Stimulated activated CD8-positive, alpha-beta memory T cell treated with anti-CD3 and anti-CD28 coated beads, Interleukin-2, amount 100 ng/mL, for 48 hours (primary cell): ENCODE data around the gene ALG6.
"Not testable (repeated sequence)": the region's sequence is repeated elsewhere in the genome, so short reads cannot be mapped to it uniquely, and the experiment has no call there.

Experiments
- DNase-seq, 2 donors: peaks; one replicate each; pipeline ENCODE4 v3.0.0-alpha.2; 2020; ENCODE audit warnings: low read depth in 2 of 2

ALG6 gene

GRCh38 chr1:63414691-63415365 lies 47.4 kb downstream of the ALG6 start:
- DNase-seq: no peak

GRCh38 chr1:63418101-63418500 lies 50.7 kb downstream of the ALG6 start:
- no peak for DNase-seq

DNA sequence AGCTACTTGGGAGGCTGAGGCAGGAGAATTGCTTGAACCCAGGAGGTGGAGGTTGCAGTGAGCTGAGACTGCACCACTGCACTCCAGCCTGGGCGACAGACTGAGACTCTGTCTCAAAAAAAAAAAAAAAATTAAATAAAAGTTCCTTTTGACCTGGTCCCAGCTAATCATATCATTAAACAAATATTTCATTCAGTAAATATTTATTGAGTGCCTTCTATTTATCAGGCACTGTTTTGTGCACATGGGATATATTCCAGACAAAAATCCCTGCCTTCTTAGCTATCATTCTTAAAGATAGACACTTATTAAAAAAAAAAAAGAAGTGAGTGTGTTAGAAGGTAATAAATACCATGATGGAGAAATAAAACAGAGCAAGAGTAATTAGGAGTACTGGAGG lies 53.3 kb downstream of the ALG6 start:
- not testable (repeated sequence) for DNase-seq

DNA sequence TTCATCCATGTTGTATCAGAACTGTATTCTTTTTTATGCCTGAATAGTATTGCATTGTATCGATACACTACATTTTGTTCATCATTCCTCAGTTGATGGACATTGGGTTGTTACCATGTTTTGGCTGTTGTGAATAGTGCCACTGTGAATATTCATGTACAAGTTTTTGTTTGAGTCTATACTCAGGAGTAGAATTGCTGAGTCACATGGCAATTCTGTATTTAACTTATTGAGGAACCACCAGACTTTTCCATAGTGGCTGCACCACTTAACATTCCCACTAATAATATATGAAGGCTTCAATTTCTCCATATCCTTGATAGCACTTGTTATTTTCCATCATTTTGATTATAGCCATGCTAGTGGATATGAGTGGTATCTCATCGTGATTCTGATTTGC lies 56.2 kb downstream of the ALG6 start:
- DNase-seq: no peak

GRCh38 chr1:63428815-63429214 lies 61.4 kb downstream of the ALG6 start:
- no peak for DNase-seq

- DNase-seq: no peak
Measured at GRCh38 chr1:63429281-63429680, 61.9 kb downstream of the ALG6 start.

GRCh38 chr1:63435161-63435560 lies 67.7 kb downstream of the ALG6 start:
- no peak for DNase-seq

- no peak for DNase-seq
Measured at GRCh38 chr1:63442141-63442475, 74.7 kb downstream of the ALG6 start.

DNA sequence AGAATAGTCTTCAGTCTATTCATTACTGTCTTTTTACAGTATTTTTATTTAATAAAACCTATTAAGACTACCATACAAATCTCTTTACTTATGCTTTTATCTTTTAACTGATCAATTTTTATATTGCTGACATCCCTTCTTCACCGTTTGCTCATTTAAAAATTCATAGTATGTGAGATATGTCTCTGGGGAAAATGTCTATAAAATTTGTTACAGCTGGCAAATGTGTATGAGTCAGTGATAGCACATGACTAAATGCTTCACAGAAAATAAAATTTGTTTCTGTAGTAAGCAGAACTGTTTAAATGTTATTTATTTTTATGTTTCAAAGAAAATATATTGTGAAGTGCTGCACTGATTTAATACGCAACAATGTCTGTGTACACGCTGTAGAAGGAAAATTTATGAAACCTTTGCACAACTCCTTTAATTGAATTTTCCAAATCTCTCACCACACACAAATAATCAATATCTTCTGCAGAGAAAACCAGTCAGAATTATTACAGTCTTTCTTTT lies 81.4 kb downstream of the ALG6 start:
- no peak for DNase-seq

- no peak for DNase-seq
Measured at GRCh38 chr1:63450416-63450815, 83.0 kb downstream of the ALG6 start.

- no peak for DNase-seq
Measured at GRCh38 chr1:63453232-63453631, 85.8 kb downstream of the ALG6 start.

DNA sequence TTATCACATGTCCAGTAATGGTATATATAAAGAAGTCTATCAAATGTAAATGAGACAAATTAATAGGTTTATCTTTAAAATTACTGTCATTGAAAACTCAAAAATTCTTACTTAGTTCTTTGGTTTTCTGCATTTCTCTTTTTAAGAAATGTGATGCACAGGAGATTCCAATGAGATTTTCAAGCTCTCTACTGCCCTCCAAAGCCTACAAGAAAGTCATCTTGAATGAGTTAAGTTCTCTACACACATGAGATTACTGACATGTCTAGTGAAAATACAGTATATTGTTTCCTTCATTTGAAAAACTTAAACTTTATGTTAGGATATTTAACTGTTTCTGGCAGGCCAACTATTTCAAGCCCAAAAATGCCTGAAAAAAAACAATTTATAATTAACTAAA lies 86.8 kb downstream of the ALG6 start:
- DNase-seq: no peak

GRCh38 chr1:63458750-63459149 lies 91.3 kb downstream of the ALG6 start:
- DNase-seq: no peak

GRCh38 chr1:63461661-63462230 lies 94.3 kb downstream of the ALG6 start:
- DNase-seq: no peak

DNA sequence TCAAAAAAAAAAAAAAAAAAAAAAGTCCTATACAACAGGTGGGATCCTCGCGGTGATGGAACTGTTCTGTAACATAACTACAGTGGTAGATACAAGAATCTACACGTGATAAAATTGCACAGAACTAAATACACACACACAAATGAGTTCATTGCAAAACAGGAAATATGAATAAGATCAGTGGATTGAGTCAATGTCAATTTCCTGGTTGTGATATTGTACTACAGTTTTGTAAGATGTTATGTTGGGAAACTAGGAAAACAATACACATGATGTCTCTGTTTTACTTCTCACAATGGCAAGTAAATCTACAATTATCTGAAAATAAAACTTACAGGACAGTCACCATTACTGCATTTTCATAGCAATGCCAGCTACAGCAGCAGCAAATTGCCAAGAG lies 95.8 kb downstream of the ALG6 start:
- no peak for DNase-seq

DNA sequence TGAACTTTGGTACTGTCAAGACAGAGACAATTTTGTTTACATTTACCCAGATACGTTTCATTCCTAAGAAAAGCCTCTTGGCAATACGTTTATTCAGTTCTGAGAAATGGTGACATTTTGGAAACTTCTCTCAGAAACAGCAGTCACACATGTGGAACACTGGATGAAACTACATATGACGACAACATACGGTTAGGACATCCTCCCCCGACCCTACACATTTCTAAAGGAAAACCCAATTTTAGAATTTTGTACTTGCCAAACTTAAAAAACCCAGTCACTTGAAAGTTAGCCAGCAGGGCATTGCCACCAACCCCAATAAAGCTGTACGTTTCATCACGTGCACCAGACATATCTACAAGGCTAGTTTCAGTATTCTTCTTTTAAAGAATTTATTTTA lies 98.8 kb downstream of the ALG6 start:
- no peak for DNase-seq

DNA sequence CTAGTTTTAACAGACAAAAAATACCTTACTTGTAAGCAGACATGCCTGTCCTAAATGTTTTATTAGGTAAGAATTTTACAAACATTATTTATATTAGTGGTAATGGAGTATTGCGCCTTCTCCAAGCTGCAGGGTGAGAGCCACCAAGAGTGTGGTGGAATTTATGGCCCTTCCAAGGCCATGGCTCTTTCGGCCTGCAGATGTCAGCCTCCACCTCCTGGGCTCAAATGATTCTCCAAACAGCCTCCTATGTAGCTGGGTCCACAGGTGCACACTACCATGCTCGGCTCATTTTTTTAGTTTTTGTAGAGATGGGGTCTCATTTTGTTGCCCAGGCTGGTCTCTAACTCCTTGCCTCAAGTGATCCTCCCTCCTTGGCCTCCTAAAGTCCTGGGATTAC lies 99.3 kb downstream of the ALG6 start:
- no peak for DNase-seq

DNA sequence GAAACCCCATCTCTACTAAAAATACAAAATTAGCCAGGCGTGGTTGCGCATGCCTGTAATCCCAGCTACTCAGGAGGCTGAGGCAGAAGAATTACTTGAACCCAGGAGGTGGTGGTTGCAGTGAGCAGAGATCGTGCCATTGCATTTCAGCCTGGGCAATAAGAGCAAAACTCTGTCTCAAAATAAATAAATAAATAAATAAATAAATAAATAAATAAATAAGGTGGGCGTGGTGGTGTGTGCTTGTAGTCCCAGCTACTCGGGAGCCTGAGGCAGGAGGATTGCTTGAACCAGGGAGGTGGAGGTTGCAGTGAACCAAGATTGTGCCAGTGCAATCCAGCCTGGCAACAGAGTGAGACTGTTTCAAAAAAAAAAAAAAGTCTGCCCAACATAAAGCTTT lies 101.3 kb downstream of the ALG6 start:
- not testable (repeated sequence) for DNase-seq

DNA sequence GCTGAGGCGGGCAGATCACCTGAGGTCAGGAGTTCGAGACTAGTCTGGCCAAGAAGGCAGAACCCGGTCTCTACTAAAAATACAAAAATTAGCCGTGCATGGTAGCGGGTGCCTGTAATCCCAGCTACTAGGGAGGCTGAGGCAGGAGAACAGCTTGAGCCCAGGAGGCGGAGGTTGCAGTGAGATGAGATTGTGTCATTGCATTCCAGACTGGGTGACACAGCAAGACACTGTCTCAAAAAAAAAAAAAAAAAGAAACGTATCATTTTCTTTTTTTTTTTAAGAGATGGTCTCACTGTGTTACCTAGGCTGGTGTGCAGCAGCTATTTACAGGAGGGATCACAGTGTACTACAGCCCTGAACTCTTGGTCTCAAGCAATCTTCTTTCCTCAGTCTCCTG lies 108.3 kb downstream of the ALG6 start:
- DNase-seq: no peak

DNA sequence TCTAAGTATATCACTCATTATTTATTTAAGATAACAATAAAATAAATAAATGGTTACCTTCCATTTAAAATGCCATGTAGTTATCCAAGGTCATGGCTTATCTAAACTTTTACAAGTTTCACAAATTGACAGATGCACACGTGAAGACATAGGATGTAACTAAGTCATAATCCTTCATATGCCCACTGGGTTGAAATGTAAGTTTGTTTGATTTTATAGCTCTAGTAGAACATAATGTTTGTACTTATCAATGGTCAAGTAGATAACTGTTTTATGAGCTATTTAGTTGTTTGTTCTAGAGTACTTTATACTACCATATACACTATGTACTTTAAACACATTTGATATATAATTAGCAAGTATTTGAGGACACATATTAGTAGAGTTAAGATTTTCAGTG lies 112.6 kb downstream of the ALG6 start:
- no peak for DNase-seq

- DNase-seq: no peak
Measured at GRCh38 chr1:63486629-63487028, 119.2 kb downstream of the ALG6 start.

DNA sequence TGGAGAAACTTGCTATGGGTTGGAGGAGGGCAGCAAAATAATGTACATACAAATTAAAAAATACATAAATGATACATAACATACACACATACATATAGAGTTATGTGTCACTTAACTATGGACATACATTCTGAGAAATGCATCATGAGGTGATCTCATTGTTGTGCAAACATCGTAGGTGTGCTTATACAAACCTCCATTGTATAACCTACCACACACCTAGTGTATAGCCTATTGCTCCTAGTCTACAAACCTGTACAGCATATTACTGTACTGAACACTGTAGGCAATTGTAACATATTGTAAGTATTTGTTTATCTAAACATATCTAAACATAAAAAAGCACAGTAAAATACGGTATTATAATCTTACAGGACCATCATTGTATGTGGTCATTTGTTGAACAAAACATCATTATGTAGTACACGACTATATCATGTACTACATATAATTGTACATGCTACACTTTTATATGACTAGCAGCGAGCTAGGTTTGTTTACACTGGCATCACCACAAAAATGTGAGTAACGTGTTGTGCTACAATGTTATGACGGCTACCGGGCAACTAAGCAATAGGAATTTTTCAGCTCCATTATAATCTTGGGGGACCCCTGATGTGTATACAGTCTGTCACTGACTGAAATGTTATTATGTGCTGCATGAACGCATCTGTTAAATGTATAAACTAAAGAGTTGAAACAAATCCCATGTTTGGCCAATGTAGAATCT lies 120.1 kb downstream of the ALG6 start:
- no peak for DNase-seq
